ENCODE results near the gene SCRT2.
"Not testable (repeated sequence)": the region's sequence is repeated elsewhere in the genome, so short reads cannot be mapped to it uniquely, and the experiment has no call there.

The SCRT2 gene

GRCh38 chr20:650954-651353 is 24.6 kb downstream of the SCRT2 start:
- DNase-seq = peak; percentile 18

GRCh38 chr20:650281-650680 is 25.3 kb downstream of the SCRT2 start:
- peak; percentile 20 for DNase-seq

- no peak for DNase-seq
Observed at GRCh38 chr20:647479-648019, 28.1 kb downstream of the SCRT2 start.

DNA sequence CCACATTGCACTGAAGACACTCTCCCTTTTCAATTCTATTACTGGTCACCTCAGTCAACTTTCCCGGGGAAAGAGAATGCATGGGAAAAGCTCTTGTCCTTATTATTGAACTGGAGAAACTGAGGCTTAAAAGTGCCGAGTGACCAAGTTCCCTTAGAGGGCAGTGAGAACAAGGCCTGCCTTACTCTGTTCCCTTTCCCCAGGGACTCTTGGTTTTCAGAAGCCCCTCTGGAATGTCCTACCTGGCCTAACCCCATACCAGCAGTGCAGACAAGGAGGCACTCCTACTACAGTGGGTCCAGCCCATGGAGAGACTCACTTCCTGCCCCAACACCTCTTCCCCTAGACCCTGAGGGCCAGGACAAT is 28.8 kb downstream of the SCRT2 start:
- no peak for DNase-seq

- no peak for DNase-seq
Observed at GRCh38 chr20:646107-646867, 29.3 kb downstream of the SCRT2 start.

DNA sequence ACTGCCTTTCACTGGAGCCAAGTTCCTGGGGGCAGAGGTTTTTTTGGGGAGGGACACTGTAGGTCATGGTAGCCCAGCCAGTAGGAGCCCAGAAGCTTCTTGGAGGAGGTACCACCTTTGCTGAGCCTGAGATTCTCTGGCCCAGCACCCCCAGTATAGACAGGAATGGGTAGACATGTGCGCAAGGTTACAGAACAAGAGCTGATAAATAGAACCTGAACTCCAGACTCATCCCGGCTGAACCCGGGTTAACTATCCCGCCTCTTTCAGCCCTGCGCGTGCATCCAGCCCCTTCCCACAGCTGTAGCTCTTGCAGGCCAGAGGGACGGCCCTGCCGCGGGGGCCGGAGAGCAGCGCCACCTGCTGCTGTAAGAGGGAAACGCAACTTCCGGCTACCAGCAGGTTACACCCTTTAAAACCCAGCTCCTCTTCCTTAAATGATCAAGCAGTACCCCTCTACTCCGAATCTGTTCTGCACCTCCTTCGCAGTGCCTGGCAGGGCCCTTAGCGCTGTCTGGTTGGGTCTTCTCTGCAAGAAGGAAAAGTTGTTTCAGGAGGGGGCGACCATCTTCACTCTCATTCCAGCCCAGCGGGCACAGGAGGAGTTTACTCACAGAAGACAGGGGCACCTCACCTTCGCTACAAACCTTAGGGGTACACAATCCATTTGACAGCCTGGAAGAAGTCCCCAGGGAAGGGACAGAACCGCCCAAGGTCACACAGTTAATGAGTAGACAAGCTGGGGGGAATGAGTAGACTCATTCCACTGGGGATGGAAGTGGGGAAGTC is 30.1 kb downstream of the SCRT2 start:
- peak; percentile 84 for DNase-seq

DNA sequence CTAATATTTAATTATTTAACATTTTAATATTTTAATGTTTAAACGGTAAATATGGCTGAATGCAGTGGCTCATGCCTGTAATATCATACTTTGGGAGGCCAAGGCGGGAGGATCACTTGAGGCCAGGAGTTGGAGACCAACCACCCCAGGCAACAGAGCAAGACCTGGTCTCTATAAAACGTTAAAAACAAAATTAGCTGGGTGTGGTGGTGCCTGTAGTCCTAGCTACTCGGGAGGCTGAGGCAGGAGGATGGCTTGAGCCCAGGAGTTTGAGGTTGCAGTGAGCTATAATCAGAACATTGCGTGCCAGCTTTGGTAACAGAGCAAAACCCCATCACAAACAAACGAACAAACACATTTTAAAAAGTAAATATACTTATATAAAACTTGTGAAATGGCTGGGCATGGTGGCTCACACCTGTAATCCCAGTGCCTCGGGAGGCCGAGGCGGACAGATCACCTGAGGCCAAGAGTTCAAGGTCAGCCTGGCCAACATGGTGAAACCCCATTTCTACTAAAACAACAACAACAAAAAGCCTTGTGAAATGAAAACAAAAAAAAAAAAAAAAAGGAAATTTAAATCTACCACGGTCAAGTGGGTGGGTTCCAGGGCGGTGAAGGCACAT is 30.8 kb downstream of the SCRT2 start:
- no peak for DNase-seq

DNA sequence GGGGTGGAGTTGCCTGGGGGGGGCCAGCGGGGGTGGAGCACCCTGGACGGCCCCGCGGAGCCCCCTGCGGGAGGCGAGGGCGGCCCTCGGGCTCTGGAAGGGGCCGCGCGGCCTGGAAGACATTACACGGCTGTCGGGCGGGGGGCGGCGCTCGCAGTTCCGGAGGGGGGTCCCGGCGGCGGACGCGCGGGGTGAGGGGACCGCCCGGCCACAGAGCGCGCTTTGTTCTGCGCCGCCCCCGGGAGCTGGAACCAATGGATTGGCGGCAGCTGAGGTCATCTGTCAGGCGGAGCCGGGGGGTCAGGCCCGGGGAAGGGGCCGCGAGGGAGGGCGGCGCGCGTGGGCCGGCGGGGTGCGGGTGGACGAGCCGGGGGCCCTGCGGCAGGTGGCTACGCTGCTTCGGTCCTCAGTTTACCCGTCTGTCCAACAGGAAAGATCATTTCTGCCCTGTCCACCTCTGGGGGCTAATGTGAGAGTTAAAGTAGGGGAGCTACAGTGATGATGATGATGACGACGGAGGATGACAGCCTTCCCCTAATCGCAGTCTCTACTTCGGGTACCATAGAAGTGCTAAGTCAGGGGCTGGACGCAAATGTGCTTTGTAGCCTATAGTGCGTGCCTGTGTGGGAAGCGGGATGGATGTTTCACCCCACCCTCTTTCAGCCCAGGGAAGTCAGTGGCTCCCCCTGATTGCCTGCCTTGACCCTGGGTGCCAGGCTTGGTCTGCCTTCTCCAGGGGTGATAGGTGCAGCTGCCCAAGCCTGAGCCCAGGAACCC is 33.0 kb downstream of the SCRT2 start:
- DNase-seq = peak; percentile 76

DNA sequence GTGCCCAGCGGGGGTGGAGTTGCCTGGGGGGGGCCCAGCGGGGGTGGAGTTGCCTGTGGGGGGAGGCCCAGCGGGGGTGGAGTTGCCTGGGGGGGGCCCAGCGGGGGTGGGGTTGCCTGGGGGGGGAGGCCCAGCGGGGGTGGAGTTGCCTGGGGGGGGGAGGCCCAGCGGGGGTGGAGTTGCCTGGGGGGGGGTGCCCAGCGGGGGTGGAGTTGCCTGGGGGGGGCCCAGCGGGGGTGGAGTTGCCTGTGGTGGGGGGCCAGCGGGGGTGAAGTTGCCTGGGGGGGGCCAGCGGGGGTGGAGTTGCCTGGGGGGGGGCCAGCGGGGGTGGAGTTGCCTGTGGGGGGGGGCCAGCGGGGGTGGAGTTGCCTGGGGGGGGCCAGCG is 33.6 kb downstream of the SCRT2 start:
- DNase-seq = not testable (repeated sequence)

DNA sequence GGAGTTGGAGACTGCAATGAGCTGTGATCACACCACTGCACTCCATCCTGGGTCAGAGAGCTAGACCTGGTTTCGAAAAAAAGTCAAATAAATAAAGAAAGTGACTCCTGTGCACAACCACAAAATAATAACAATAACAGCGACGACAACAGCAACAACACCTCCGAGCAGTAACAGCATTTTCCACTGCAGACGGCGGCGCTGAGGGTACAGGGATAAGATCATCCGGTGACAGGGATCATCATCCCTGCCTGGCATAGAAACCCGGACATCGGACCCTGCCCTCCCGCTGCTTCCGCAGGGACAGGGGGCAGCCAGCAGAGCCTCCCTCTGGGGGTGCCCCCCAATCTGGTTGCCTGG is 34.1 kb downstream of the SCRT2 start:
- peak; percentile 29 for DNase-seq

DNA sequence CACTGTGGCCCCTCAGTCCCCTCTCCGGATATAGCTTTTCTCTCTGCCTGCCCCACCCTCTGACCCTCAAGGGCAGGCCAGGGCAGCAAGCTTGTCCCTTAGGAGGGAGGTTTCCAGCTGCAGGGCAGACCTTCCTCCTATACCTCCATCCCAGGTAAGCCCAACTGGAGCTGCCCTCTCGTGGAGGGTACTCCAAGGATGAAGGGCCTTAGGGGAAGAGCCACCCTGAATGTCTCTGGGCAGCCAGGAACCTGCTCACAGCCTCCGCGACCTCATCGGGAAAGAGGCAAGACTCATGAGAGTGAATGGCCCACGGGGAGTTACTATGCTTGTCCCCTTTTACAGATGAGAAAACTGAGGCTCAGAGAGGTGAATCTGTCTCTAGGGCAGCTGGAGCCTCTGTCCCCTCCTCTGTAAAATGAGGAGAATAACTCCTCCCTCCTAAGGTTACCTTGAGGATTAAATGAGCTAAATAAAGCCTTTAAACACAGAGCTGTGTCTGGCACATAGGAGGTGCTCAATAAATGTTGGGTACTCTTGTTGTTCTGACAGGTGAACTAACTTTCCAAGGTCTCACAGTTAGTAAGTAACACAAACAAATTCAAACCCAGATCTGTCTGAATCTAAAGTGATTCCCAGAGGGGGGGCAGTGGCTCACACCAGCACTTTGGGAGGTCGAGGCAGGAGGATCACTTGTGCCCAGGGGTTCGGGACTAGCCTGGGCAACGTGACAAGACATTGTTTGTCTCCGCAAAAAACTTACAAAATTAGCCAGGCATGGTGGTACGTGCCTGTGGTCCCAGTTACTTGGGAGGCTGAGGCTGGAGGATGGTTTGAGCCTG is 34.7 kb downstream of the SCRT2 start:
- DNase-seq = peak; percentile 28

DNA sequence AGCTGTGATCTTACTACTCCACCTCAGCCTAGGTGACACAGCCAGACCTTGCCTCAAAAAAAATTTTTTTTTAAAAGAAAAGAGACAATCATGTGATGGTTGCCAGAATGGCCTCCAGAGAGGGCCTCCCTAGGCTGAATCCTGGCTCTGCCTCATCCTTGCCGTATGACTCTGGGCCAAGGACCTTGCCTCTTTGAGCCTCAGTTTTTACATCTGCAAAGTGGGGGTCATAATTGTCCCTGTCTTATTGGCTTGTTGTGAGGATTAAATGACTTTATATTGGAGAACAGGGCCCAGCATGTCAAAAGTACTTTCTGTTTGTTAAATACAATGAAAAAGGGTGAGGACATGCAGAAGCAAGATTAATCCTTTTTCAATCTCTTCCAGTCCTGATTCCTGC is 37.0 kb downstream of the SCRT2 start:
- peak; percentile 0 for DNase-seq

DNA sequence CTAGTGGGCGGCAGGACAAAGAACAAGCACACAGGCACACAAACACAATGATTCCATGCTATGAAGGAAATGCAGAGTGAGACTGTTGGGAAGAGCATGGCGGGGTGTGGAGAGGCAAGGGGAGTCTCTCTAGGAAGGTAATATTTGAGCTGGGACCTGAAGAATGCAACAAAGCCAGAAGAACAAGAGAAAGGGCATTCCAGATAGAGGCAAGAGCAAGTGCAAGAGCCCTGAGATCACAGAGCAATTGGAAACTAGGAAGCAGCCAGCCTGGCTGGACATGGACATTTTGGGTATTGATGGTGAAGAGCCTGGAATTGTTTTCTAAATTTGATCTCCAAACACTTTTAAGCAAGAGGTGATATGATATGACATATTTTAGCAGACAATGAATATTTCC is 38.0 kb downstream of the SCRT2 start:
- no peak for DNase-seq

DNA sequence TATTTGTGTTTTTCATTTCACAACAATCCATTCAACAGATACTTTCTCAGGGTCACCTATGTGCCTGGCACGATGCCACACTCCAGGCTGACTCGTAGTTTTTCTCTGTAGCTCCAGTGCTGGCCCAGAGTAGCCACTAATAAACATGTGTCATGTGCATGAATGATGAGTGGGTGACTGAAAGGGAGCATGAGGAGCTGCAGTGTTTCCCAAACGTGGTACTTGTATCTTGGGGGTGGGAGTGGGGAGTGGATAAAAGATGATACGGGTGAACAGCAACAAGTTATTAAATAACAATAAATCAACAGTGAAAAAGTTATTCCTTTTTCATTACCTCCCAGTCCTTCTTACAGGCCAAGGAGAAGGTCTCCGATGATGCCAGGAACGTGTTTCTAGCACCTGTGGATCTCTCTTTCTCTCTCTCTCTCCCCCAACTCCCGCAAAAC is 39.7 kb downstream of the SCRT2 start:
- no peak for DNase-seq

DNA sequence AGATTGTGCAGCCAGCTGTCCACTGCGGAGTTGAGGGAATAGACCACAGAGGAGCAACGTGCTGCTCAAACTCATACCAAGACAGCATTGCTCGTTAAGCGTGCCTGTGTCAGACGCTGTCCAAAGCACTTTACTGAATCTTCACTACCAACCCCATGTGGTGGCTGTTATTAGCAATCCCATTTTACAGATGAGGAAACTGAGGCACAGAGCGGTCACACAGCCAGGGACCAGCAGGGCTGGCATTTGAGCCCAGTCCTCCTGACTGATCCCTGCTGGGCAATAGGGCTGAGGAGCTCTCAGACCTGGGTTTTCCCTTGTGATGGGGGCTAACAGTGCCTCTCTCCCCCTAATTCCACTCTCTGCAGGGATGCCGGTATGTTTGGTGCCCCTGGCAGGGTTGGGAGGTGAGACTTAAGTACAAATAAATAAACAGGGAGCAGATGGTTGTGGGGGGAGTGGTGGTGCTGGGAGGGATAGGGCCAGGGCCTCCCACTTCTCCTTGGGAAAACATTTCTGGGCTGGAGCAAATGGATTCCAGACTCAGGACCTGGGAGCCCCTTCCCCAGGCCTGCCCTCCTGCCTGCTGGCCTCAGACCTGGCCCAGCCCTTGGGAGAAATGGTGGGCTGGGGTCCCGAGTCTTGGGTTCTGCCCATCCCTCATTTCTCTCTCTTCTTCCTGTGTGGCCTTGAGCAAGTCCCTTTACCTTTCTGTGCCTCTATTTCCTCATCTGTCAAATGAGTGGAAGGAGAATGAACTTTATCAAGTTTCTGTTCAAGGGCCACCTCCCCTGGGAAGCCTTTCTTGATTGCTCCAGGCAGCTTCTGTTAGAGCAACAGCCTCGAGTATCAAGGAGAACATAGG is 40.3 kb downstream of the SCRT2 start:
- no peak for DNase-seq

- no peak for DNase-seq
Observed at GRCh38 chr20:634148-634925, 41.3 kb downstream of the SCRT2 start.

DNA sequence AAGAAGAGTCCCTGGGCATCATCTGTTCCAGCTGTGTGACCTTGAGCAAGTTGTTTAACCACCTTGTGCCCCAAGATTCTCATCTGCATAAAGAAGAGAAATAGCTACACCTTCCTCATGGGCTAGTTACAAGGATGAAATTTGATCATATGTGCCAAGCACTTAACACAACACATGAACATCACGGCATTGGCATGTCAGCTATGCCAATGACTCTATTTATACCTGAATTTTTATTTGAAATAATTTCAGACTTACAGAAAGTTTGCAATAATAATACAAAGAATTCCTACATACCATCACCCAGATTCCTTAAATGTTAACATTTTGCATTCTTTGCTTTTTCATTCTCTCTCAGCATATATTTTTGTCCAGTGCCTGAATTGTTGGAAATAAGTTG is 44.5 kb downstream of the SCRT2 start:
- DNase-seq = no peak

GRCh38 chr20:626579-626978 is 49.0 kb downstream of the SCRT2 start:
- peak; percentile 17 for DNase-seq

- peak; percentile 1 for DNase-seq
Observed at GRCh38 chr20:625360-625932, 50.2 kb downstream of the SCRT2 start.

DNA sequence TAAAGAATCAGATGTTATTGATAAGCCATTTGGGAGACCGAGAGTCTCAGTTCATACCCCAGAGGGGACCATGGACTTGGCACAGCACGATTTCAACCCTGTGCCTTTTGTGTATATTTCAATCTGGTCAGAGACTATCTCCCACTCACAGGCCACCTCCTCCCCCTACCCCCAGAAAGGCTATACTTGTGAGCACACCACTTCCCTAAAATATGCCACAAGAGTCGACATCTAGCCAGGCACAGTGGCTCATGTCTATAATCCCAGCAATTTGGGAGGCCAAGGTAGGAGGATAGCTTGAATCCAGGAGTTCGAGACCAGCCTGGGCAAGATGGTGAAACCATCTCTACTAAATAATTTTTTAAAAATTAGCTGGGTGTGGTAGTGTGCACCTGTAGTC is 51.9 kb downstream of the SCRT2 start:
- DNase-seq = peak; percentile 2

Measured in left hindlimb (tissue), 1 donor.